Peyer's patch (tissue), 4 donors: ENCODE results near the gene C1GALT1C1. TPM values are rescaled to one million over a fixed set of nuclear protein-coding genes. Genes with fewer than 3 reads are reported as not detected.

Experiments
- DNase-seq, 3 donors: peaks; one replicate each; pipeline ENCODE4 v3.0.0-alpha.2; 2017 to 2019
- H3K27ac ChIP-seq, 4 donors: fragments of 200-600 bp; sonication (generic); one replicate each; pipeline ENCODE4 v1.5.1; 2016 to 2019
- H3K27me3 ChIP-seq, 2 donors: fragments of 200-600 bp; sonication (generic); one replicate each; pipeline ENCODE4 v1.5.1; 2019
- H3K36me3 ChIP-seq, 3 donors: fragments of 200-600 bp; sonication (generic); one replicate each; pipeline ENCODE4 v1.5.1; 2016 to 2019
- H3K4me1 ChIP-seq, 4 donors: fragments of 200-600 bp; sonication (generic); one replicate each; pipeline ENCODE4 v1.5.1; 2016 to 2019
- H3K4me3 ChIP-seq, 4 donors: fragments of 200-600 bp; sonication (generic); 1 replicate in 3 of 4; 2 replicates in 1 of 4; pipeline ENCODE4 v1.5.1; 2016 to 2019; ENCODE audit warnings: mild to moderate bottlenecking in 1 of 4
- H3K9me3 ChIP-seq, 4 donors: fragments of 200-600 bp; sonication (generic); one replicate each; pipeline ENCODE4 v1.5.1; 2016 to 2019; ENCODE audit warnings: mild to moderate bottlenecking in 1 of 4
- POLR2A ChIP-seq, 2 donors: fragments of 450-650 bp; IDR thresholded peaks; one replicate each; pipeline ENCODE4 v1.5.1; 2017; ENCODE audit warnings: antibody characterized with exemption in 2 of 2, mild to moderate bottlenecking in 2 of 2, moderate library complexity in 2 of 2
- total RNA-seq, 4 donors: library from RNA; depleted of rRNA; stranded (reverse); fragments of >200 nt; gene quantifications; one replicate each; pipeline ENCODE4 v1.1.0, GENCODE V29; 2016
- TF ChIP-seq, protein P1 (sequence below), 6 experiments: fragments of 450-650 bp in 4 of 6; fragments of 200-600 bp in 2 of 6; sonication (generic) in 1 of 6; IDR thresholded peaks; one replicate each; pipeline ENCODE4 v1.5.1; 2017 to 2019; ENCODE audit warnings: antibody characterized with exemption in 6 of 6, mild to moderate bottlenecking in 3 of 6, moderate library complexity in 1 of 6

Gene C1GALT1C1
- total RNA-seq, 4 donors from 2014 or later: 9.9 to 31.7 (median 16.5) TPM

DNA sequence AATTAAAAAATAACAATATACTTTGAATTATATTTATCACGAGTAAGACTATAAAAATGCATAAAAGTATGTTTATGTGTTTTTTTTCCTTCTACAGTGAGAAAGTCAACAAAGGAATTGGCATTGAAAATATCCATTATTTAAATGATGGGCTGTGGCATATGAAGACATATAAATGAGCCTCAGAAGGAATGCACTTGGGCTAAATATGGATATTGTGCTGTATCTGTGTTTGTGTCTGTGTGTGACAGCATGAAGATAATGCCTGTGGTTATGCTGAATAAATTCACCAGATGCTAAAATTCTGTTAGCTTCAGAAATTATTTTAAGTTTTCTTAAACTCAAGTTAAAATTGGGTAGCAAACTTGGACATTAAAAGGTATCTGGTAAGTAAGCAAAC is 17.8 kb downstream of the C1GALT1C1 start:
- H3K36me3 ChIP-seq: peaks cover 0 to 20% (median 0%) of the 10 kb centered on the region in 3 donors
- no peaks in the 10 kb centered on the region for H3K9me3 ChIP-seq
- no peak overlapping the region for H3K27ac ChIP-seq
- DNase-seq: no peak
- H3K27me3 ChIP-seq: no peaks in the 10 kb centered on the region
- H3K4me1 ChIP-seq: no peaks in the 10 kb centered on the region
- TF ChIP-seq, protein P1, sequence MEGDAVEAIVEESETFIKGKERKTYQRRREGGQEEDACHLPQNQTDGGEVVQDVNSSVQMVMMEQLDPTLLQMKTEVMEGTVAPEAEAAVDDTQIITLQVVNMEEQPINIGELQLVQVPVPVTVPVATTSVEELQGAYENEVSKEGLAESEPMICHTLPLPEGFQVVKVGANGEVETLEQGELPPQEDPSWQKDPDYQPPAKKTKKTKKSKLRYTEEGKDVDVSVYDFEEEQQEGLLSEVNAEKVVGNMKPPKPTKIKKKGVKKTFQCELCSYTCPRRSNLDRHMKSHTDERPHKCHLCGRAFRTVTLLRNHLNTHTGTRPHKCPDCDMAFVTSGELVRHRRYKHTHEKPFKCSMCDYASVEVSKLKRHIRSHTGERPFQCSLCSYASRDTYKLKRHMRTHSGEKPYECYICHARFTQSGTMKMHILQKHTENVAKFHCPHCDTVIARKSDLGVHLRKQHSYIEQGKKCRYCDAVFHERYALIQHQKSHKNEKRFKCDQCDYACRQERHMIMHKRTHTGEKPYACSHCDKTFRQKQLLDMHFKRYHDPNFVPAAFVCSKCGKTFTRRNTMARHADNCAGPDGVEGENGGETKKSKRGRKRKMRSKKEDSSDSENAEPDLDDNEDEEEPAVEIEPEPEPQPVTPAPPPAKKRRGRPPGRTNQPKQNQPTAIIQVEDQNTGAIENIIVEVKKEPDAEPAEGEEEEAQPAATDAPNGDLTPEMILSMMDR (IDR thresholded peaks at IDR 0.05): no peak
- TF ChIP-seq POLR2A (IDR thresholded peaks at IDR 0.05): no peak
- H3K4me3 ChIP-seq: no peak overlapping the region

DNA sequence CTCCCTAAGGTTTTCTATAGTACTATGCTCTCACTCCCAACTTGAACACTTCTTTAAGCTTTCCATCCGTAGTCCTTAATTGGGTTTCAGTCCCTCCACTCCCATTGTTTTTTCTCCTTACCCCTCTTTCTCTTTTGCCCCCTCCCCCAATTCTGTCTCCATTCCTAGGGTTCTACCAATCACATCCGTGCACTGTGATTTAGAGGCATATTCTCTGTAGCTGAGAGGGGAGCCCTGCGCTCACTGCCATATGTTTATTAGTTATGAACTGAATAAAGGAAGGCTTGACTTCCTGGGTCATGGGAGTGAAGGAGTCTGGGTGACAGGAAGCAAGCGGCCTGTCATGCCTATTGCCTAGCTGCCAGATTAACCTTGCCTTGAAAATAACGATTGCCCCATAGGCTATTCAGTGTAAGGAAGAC is 25.5 kb downstream of the C1GALT1C1 start:
- peak in 1 of 3 donors; percentile 54 for DNase-seq

DNA sequence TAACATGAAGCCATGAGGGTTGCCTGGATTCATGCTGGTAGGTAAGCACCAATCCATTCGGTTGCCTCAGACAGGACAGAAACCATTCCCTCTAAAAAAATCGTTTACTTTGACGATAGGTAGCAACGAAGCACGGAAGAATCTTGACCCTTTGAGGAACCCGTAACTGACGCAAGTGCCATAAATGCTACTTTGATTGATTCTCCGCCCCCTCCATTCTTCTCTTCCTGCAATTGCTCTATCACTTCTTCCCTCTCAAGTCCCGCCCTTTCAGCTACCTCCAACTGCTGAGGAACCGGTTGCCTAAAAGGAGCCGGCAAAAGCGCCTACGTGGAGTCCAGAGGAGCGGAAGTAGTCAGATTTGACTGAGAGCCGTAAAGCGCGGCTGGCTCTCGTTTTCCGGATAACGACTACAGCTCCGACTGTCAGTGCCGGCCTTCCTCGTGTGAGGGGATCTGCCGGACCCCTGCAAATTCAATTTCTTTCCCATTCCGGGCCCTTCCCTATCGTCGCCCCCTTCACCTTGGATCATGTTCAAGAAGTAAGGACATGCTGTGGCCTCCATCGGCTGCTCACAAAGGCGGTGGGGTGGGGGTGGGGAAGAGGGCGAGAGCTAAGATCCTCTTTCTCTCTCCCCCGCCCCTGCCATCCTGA is 26.0 kb downstream of the C1GALT1C1 start, which contains the start of gene MCTS1:
Gene MCTS1 (plus strand): TSS at position 395 of the 654 bp plus-strand sequence. CDS start 136 bp downstream, at position 531.
- Histone ChIP-seq H3K4me3 (peak within 1 kb of the TSS; percentile 44 to 65 (median 60)), H3K4me1 (peaks cover 0 to 9% (median 4%) of the 10 kb centered on the region in 4 donors), H3K27me3 (no peaks in the 10 kb centered on the region), H3K27ac (peak within 1 kb of the TSS; percentile 74 to 91 (median 80)), H3K36me3 (peaks cover 0 to 8% (median 0%) of the 10 kb centered on the region in 3 donors), H3K9me3 (no peaks in the 10 kb centered on the region)
- DNase-seq: peak; percentile 77 to 93 (median 80)
- peak; percentile 32 to 64 for TF ChIP-seq POLR2A (IDR thresholded peaks at IDR 0.05)
- TF ChIP-seq, protein P1 (IDR thresholded peaks at IDR 0.05): no peak

More for the DNA sequence above, 25.5 kb downstream of the C1GALT1C1 start:
- Histone ChIP-seq H3K4me3 (peak overlapping the region; percentile 44 to 65 (median 60)), H3K27ac (peak overlapping the region; percentile 74 to 91 (median 80)), H3K4me1 (peaks cover 0 to 9% (median 4%) of the 10 kb centered on the region in 4 donors), H3K27me3 (no peaks in the 10 kb centered on the region), H3K36me3 (peaks cover 0 to 12% (median 0%) of the 10 kb centered on the region in 3 donors), H3K9me3 (no peaks in the 10 kb centered on the region)
- TF ChIP-seq POLR2A (IDR thresholded peaks at IDR 0.05): no peak
- TF ChIP-seq, protein P1 (IDR thresholded peaks at IDR 0.05): no peak

DNA sequence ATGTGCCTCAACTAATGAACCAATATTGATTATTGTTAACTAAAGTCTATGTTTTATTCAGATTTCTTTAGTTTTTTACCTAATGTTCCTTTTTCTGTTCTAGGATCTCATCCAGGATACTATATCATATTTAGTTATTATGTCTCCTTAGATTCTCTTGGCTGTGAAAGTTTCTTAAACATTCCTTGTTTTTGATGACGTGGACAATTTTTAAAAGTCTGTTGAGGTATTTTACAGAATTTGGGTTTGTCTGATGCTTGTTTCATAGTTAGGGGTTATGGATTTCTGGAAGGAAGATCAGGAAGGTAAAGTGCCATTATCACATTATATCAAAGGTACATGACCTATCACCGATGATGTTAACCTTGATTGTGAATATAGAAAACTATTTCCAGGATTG is 44.2 kb downstream of the C1GALT1C1 start:
- Histone ChIP-seq H3K27ac (no peak overlapping the region), H3K27me3 (no peaks in the 10 kb centered on the region), H3K4me1 (no peaks in the 10 kb centered on the region), H3K36me3 (no peaks in the 10 kb centered on the region), H3K4me3 (no peak overlapping the region), H3K9me3 (no peaks in the 10 kb centered on the region)
- TF ChIP-seq, protein P1 (IDR thresholded peaks at IDR 0.05): no peak
- TF ChIP-seq POLR2A (IDR thresholded peaks at IDR 0.05): no peak
- DNase-seq: no peak

Other genes with a start within 250 kb of the C1GALT1C1 start
- 100 to 1,000 TPM in 1 of 4 donors, 10 to 100 TPM in 3; 19.8 to 119 (median 65.7) TPM for gene LAMP2, start 160.8 kb downstream of the C1GALT1C1 start, total RNA-seq
- gene CUL4B, start 69.1 kb downstream of the C1GALT1C1 start, total RNA-seq: 10 to 100 TPM; 17.1 to 59.4 (median 22.8) TPM
- 10 to 100 TPM; 17.7 to 42.1 (median 26.8) TPM for gene MCTS1, start 26.0 kb downstream of the C1GALT1C1 start, total RNA-seq
- not detected for gene CT47B1, start 245.8 kb upstream of the C1GALT1C1 start, total RNA-seq